IPS-18c (cell line): Measurements from ENCODE around the gene DNAJB7.
A peak's percentile ranks its signal among the peaks of the same experiment; 100 is the strongest.
"Not testable (repeated sequence)": the region's sequence is repeated elsewhere in the genome, so short reads cannot be mapped to it uniquely, and the experiment has no call there.

ENCODE experiments used
- H3K4me3 ChIP-seq: 2 replicates; pipeline ENCODE4 v1.7.0; 2013; ENCODE audit warnings: low read depth, mild to moderate bottlenecking, low read length, moderate library complexity; ENCODE audit not compliant: insufficient read depth
- H3K9me3 ChIP-seq: one replicate; pipeline ENCODE4 v1.6.1; 2013; ENCODE audit warnings: mild to moderate bottlenecking, low read length, moderate library complexity; ENCODE audit not compliant: control insufficient read depth, insufficient read depth

The DNAJB7 gene

DNA sequence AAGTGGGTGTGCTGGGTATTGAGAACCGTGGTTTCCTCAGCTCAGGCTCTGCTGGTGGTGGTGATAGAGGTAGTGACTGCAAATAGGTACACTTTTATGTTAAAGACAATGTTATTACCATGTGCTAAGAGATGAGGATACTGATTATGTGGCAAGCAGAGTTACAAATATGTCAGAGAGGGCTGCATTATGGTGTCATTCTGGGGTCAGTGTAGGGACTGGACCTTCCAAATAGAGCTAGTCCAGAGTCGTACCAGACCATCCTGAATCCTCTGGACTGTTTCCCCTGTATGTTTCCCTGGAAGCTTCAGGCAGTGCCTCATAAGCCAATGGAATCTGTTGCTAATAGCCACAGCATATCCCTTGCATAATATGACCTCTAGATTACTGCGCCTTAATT, at the start of gene DNAJB7:
Gene DNAJB7 (minus strand): TSS at position 101 of the 400 bp plus-strand sequence. CDS start 119 bp downstream, outside the sequence.
- Histone ChIP-seq H3K4me3 (no peak within 1 kb of the TSS), H3K9me3 (no peaks in the 10 kb centered on the region)

DNA sequence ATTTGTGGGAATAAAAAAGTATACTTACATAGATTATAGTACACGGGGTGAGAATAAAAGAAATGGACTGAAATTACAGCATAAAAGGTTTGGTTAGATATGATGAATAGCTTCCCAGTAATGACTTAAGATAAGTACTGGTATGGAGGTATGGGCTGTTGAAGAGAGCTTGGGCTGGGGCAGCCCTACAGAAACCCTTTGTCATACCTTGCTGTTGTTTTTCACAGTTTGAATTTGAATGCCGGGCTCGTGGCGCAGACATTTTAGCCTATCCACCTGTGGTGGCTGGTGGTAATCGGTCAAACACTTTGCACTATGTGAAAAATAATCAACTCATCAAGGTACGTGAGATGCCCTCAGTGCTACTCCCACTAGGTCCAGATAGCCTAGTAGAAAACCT, 47.0 kb upstream of the DNAJB7 start:
- no peak overlapping the region for H3K4me3 ChIP-seq
- H3K9me3 ChIP-seq: no peaks in the 10 kb centered on the region

DNA sequence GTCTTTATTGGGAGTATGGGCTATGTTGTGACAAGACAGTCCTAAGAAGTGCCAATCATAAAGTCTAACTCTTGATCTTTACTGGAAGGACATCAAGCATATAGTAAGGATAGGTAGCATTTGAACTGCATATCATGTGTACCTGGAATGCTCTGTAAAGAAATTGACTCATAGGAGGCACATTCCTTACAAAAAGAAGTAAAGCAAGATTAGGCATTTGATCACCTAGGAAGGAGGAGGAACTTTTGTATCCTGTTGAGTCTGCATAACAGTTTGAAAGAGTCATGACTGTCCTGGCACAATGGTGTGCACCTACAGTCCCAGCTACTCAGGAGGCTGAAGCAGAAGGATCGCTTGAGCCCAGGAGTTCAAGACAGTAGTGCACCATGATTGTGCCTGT, 42.2 kb upstream of the DNAJB7 start:
- H3K9me3 ChIP-seq: no peaks in the 10 kb centered on the region
- H3K4me3 ChIP-seq: no peak overlapping the region

DNA sequence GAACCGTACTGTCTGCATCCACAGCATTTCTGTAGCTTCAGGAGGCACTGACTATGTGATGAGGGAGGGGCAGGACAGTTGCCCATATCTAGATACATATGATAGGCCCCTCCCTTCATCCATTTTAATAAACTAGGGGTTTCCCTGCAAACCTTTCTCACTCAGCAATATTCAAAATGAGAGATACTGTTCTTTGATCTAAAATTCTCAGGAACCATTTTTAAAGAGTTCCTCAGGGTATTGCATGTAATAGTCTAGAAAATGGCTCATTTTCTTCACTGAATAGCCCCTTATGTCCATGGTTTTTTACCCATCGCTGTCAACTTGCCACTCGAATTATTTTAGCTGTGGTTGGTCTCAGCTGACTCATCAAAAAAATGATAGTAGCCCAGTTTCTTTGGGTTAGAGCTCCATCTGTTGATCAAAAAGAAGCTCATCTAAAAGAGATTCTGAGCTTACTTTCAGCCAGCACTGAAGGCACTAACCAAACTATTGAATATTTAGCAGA, 37.0 kb upstream of the DNAJB7 start:
- peaks cover 1% of the 10 kb centered on the region for H3K9me3 ChIP-seq
- H3K4me3 ChIP-seq: no peak overlapping the region

DNA sequence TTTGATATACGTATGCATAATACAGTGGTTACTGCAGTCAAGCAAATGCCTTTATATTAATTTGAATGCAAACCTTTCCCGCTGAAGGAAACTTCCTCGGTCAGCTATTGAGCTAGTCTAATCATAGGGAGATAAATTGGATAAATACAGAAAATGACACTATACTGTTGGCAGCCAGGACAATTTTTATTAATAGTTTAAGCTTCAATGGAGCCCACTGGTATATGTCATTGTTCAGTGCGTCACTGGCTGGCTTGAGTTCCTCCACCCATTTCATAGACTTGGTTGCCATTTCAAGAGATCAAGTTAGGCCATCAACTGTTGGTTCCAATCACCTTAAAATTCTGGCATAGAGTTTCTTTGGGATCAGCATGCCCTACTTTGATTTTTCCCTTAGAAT, 32.5 kb upstream of the DNAJB7 start:
- no peak overlapping the region for H3K4me3 ChIP-seq
- peaks cover 3% of the 10 kb centered on the region for H3K9me3 ChIP-seq

DNA sequence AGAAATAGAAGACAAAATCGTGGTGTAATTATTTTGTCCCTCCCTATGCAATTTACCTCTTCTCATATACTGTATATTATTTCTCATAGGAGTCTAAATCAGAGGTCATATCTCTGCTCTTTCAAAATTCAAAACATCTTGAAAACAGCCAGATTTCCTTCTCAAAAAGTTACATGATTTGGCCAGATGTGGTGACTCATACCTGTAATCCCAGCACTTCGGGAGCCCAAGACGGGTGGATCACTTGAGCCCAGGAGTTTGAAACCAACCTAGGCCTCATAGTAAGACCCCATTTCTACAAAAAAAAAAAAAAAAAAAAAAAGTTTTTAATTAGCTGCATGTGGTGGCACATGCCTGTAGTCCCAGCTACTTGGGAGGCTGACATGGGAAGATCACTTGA, 29.0 kb upstream of the DNAJB7 start:
- H3K4me3 ChIP-seq: no peak overlapping the region
- H3K9me3 ChIP-seq: peaks cover 5% of the 10 kb centered on the region

DNA sequence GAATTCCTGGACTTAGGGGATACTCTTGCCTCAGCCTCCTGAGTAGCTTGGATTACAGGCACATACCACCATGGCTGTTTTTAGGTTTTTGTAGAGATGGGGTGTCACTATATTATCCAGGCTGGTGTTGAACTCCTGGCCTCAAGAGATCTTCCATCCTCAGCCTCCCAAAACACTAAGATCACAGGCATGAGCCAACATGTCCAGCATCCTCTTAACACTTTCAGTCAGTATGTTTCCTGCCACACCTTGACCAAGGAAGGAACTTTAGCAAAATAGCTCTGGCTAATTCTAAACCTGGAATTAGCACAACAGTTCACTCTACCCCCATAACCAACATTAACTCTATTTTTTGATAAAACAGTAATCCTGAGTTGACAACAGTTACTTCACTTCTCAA, 27.2 kb upstream of the DNAJB7 start:
- Histone ChIP-seq H3K9me3 (peaks cover 5% of the 10 kb centered on the region), H3K4me3 (no peak overlapping the region)

DNA sequence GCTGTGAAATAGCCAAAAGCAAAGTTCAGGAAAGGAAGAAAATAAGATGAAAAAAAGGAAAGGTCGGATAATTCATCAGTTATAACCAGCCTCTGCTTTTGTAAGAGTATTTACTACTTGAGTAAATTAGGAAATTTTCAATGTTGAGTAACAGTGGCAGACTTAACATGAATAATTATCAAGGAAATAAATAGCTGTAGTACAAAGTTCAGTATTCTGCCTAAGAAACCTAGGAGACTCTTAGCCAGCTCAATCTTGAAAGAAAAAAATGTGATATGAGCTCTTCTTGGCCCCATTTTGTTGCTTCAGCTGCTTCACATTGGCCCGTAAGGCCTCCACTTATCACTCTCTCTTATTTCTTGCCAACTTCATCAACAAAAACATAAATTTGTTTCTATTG, 17.0 kb upstream of the DNAJB7 start:
- H3K9me3 ChIP-seq: no peaks in the 10 kb centered on the region
- no peak overlapping the region for H3K4me3 ChIP-seq

DNA sequence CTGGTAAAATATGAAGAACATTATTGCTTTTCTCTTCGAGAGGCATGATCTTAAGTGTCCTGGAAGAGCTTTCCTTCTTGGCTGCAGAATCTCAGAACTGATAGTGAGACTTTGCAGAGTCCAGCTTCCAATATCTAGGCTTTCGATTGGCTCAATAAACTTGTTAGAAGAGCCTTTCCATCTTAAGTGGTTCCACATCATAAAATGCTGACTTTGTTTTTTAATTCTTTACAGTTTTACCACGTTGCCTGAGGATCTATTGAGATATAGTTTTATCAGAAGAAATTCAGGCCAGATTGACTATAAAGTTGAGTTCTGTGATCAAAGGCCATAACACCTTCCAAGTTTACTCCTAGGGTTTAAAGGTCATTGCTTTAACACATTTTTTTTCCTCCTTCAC, 15.6 kb upstream of the DNAJB7 start:
- H3K9me3 ChIP-seq: no peaks in the 10 kb centered on the region
- H3K4me3 ChIP-seq: no peak overlapping the region

DNA sequence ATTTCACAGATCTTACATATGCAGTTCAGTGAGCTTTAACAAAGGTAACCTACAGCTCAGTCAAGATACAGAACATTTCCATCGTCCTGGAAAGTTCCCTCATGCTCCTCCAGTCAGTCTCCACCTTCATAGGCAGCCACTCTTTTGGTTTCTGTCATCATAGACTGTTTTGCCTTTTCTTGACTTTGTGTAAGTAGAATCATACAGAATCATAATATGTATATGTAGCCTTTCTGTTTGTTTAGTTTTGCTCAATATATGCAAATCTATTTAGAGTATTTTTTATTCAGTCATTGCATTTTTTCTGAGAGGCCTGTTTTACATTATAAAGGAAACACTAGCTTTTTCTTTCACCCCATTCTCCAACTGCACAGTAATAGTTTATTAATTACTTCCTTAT, 15.0 kb upstream of the DNAJB7 start:
- no peaks in the 10 kb centered on the region for H3K9me3 ChIP-seq
- H3K4me3 ChIP-seq: no peak overlapping the region

DNA sequence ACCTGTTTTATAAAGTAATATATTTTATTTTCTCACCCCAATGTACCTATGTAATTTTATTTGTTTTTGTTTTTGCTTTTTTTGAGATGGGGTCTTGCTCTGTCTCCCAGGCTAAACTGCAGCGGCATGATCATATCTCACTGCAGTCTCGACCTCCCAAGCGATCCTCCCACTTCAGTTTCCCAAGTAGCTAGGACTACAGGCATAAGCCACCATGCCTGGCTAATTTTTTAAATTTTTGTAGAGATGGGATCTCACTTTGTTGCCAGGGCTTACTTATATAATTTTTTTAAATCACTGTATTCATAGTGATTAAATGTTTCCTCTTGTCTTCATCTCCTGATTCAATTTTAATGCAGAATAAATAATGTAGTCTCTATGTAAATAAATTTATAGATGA, 13.2 kb upstream of the DNAJB7 start:
- Histone ChIP-seq H3K9me3 (no peaks in the 10 kb centered on the region), H3K4me3 (no peak overlapping the region)

DNA sequence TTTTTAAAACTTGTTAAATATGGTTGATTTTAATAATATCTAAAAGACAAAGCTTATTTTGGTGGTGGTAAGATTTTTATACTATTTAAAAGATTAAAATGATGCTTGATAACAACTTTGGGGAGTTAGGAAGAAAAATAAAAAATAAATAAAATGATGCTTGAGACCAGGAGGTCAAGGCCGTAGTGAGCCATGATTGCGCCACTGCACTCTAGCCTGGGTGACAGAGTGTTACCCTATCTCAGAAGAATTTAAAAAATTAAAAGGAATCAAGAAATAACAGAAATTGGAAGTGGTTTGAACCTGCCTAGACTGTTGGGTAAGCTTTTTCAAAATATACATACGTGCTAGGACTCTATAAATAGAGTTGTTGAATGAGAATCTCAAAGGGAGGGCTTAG, 12.1 kb upstream of the DNAJB7 start:
- no peaks in the 10 kb centered on the region for H3K9me3 ChIP-seq
- H3K4me3 ChIP-seq: no peak overlapping the region

DNA sequence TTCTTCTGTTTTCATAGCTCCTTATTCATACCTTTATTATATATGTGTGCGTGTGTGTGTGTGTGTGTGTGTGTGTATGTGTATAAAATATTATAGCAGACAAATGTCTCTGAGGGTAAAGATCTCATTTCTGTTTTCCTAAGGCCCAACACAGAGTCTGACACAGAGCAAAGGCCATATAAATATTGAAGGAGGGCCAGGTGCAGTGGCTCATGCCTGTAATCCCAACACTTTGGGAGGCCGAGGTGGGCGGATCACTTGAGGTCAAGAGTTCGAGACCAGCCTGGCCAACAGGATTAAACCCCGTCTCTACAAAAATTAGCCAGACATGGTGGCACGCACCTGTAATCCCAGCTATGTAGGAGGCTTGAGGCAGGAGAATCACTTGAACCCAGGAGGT, 6.5 kb upstream of the DNAJB7 start:
- not testable (repeated sequence) for H3K9me3 ChIP-seq, H3K4me3 ChIP-seq

DNA sequence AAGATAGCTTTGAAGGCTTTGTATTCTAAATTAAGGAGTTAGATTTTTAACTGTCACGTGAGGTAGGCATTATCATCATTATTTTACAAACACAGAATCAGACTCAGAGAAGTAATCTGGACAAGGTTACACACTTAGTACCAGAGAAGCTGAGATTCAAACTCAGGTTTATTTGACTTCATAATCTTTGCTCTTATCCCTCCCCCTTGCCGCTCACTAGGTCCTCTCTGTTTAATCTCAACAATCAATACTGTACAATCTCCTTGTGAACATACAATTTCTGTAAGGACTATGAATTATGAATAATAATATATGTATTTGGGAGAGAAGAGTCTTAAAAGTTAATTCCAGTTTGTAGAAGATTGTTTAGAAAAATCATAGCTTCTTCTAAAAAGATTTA, 5.2 kb upstream of the DNAJB7 start:
- H3K9me3 ChIP-seq: no peaks in the 10 kb centered on the region
- H3K4me3 ChIP-seq: no peak overlapping the region

DNA sequence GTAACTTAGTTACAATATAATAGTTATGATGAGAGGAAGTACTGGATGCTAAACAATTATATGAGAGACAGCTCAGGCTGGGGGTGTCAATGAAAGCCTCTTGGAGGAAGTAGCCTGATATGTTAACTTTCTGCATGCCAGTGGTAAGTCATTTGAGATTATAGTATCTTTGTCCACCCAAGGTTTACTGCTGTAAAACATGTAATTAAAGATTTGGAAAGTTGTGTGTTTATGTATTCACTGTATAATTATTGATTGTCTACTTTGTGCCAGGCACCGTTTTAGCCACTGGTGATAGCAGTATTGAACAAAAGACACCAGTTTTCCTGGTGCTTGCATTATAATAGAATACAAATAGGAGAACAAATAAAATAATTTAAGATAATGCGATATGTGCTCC, 624 bp upstream of the DNAJB7 start:
- no peaks in the 10 kb centered on the region for H3K9me3 ChIP-seq
- no peak overlapping the region for H3K4me3 ChIP-seq

DNA sequence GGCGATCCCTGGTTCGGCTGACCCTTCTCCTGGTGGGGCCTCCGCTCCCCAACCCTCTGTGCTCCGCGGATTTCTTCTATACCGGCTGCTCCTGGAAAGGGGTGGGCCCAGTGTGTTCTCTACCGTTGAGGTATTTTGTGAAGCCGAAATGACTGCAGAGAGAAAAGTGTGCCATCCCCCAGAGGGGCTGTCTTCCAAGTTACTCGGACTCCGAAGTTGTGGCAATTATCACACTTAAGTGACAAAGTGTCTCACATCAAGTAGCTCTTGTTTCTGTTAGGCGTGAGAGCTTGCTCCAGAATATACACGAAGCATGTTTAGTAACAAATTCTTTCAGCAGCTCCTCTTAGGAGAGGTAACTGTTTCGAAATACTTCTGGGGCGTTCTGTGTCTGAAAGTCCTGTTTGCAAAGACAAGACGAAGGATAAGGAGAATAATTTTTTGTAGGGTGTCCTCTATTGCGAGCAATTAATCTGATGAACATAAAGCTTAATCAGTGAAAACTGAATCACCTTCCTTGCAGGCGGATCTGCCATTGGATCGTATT, 4.5 kb downstream of the DNAJB7 start:
- Histone ChIP-seq H3K9me3 (no peaks in the 10 kb centered on the region), H3K4me3 (peak overlapping the region; percentile 97)

DNA sequence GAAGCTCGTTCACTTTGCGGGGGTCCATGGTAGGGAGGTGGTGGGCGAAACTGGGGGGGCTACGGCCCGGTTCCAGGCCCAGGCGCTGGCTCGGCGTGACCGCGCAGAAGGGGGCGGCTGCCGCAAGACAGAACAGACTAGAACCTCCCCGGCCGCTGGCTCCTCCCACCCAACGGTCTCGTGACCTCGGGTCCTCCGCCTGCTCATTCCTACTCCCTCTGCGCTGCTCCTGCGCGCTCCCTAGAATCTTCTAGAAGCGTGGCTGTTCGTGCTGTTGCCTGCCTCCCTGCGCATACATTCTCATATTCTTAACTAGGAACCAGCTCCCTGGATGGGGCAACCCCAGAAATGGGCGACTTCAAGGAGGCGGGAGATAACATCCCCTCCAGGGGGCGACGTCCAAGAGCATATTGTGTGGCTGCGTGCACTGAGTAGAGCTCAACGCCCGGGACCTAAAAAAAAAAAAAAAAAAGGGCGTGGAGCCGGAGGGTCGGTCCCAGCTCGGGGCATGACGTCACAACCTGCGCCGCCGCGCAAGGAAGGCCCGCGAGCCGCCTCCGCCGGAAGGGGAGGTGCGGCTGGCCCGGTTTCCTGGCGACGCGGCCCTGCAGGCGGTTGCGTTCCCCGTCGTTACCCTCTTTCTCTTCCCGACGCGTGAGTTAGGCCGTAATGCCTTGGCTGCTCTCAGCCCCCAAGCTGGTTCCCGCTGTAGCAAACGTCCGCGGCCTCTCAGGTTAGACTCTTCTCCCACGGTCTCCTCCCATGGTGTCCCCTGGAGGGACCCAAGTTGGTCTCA, 5.2 kb downstream of the DNAJB7 start, which contains the start of the genes ST13 and XPNPEP3:
Gene ST13 (minus strand): TSS at position 127 of the 796 bp plus-strand sequence. CDS start 99 bp downstream, at position 28.
Gene XPNPEP3 (plus strand): TSS at position 636 of the 796 bp plus-strand sequence. CDS start 34 bp downstream, at position 670.
- Histone ChIP-seq H3K4me3 (peak within 1 kb of the TSS; percentile 97), H3K9me3 (no peaks in the 10 kb centered on the region)

DNA sequence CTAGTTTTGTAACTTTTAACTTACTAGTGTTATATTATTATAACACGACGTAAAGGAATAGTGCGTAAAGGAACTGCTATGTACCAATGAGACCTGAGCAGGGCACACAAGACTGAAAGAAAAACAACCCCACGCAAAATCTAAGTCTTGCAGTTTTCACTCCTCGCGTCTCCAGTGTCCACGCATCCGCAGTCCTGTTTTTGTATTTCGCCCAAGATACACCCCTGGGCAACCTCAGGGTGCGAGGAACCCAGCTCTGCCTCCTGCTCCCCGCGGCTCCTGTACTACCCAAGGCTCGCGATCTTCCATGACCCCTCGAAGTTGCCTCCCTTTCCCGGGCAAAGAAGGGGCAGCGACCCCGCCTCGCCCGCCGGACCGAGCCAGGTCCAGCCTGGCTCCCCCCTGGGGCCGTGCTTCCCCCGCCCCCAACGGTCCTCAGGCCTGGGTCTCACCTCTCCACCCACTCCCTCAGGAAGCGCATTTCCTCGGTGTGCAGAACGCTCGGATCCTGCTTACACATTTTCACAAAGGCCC, 5.9 kb downstream of the DNAJB7 start:
- Histone ChIP-seq H3K4me3 (peak overlapping the region; percentile 97), H3K9me3 (no peaks in the 10 kb centered on the region)
